HepG2 (cell line): Measurements from ENCODE around the gene LINC00237. TPM values are rescaled to one million over a fixed set of nuclear protein-coding genes. Genes with fewer than 3 reads are reported as not detected.
A peak's percentile ranks its signal among the peaks of the same experiment; 100 is the strongest.

Experiments used
- ARID5B ChIP-seq: IDR thresholded peaks from 2 replicates; pipeline ENCODE4 v1.4.0; 2020; ENCODE audit warnings: mild to moderate bottlenecking, missing genetic modification reagents
- CENPX ChIP-seq: sonication (generic); formaldehyde crosslinking; IDR thresholded peaks from 2 replicates; pipeline ENCODE4 v1.9.0; 2021; ENCODE audit warnings: mild to moderate bottlenecking, missing genetic modification reagents, moderate library complexity
- KDM1A ChIP-seq: IDR thresholded peaks from 2 replicates; pipeline ENCODE4 v1.6.1; 2016; ENCODE audit warnings: missing compliant biosample characterization
- KLF6 ChIP-seq: IDR thresholded peaks from 2 replicates; pipeline ENCODE4 v1.8.0; 2016; ENCODE audit warnings: missing biosample characterization, missing genetic modification reagents
- POLR2A ChIP-seq, 2 experiments: IDR thresholded peaks; 2 replicates each; pipeline ENCODE4 v1.6.1; 2011; ENCODE audit warnings: low read depth in 2 of 2, low read length in 2 of 2, mild to moderate bottlenecking in 1 of 2, moderate library complexity in 1 of 2; ENCODE audit not compliant: insufficient read depth in 1 of 2
- RFX1 ChIP-seq: fragments of 450-650 bp; IDR thresholded peaks from 2 replicates; pipeline ENCODE4 v1.6.1; 2017
- SCMH1 ChIP-seq: sonication (generic); formaldehyde crosslinking; IDR thresholded peaks from 2 replicates; pipeline ENCODE4 v1.9.0; 2021; ENCODE audit warnings: missing genetic modification reagents, mild to moderate bottlenecking, borderline replicate concordance
- SOX5 ChIP-seq: IDR thresholded peaks from 2 replicates; pipeline ENCODE4 v1.6.1; 2016; ENCODE audit warnings: borderline replicate concordance
- SPEN ChIP-seq: sonication (generic); formaldehyde crosslinking; IDR thresholded peaks from 2 replicates; pipeline ENCODE4 v1.5.1; 2020; ENCODE audit warnings: low read depth, mild to moderate bottlenecking, missing genetic modification reagents
- ZBED4 ChIP-seq: sonication (generic); formaldehyde crosslinking; IDR thresholded peaks from 2 replicates; pipeline ENCODE4 v1.4.0; 2020; ENCODE audit warnings: missing genetic modification reagents, borderline replicate concordance
- ZFP36L2 ChIP-seq: sonication (generic); formaldehyde crosslinking; IDR thresholded peaks from 2 replicates; pipeline ENCODE4 v1.4.0; 2020; ENCODE audit warnings: missing genetic modification reagents
- ZNF318 ChIP-seq: sonication (generic); formaldehyde crosslinking; IDR thresholded peaks from 2 replicates; pipeline ENCODE4 v1.4.0; 2020; ENCODE audit warnings: mild to moderate bottlenecking, missing genetic modification reagents
- ZNF468 ChIP-seq: sonication (generic); formaldehyde crosslinking; IDR thresholded peaks from 2 replicates; pipeline ENCODE4 v1.8.0; 2022; ENCODE audit warnings: mild to moderate bottlenecking, moderate library complexity, missing genetic modification reagents
- ZNF644 ChIP-seq: IDR thresholded peaks from 2 replicates; pipeline ENCODE4 v1.6.1; 2016; ENCODE audit warnings: low read depth
- polyA plus RNA-seq, 8 experiments: library from polyadenylated mRNA; depleted of rRNA in 3 of 8; stranded (reverse) in 7 of 8; unstranded in 1 of 8; fragments of >200 nt; fragmentation: Illumina TruSeq in 4 of 8; extraction: Trizol in 4 of 8; gene quantifications; 2 replicates each; pipeline versions ENCODE4 v1.2.1 to v1.2.3, GENCODE V29; 2011 to 2016; ENCODE audit warnings: low read depth in 4 of 8, missing spikeins in 1 of 8, mixed read lengths in 1 of 8; ENCODE audit not compliant: insufficient read depth in 1 of 8
- total RNA-seq, 5 experiments: library from RNA; depleted of rRNA; stranded (reverse); fragments of >200 nt; fragmentation: Illumina TruSeq; extraction: Trizol; gene quantifications; 2 replicates each; pipeline ENCODE4 v1.2.3, GENCODE V29; 2016; ENCODE audit warnings: low read depth in 1 of 5

LINC00237 gene
- total and polyA plus RNA-seq, 2 of the 13 experiments (the other 11 are each of a cell fraction or from before 2014, with no cell fraction given): not detected

DNA sequence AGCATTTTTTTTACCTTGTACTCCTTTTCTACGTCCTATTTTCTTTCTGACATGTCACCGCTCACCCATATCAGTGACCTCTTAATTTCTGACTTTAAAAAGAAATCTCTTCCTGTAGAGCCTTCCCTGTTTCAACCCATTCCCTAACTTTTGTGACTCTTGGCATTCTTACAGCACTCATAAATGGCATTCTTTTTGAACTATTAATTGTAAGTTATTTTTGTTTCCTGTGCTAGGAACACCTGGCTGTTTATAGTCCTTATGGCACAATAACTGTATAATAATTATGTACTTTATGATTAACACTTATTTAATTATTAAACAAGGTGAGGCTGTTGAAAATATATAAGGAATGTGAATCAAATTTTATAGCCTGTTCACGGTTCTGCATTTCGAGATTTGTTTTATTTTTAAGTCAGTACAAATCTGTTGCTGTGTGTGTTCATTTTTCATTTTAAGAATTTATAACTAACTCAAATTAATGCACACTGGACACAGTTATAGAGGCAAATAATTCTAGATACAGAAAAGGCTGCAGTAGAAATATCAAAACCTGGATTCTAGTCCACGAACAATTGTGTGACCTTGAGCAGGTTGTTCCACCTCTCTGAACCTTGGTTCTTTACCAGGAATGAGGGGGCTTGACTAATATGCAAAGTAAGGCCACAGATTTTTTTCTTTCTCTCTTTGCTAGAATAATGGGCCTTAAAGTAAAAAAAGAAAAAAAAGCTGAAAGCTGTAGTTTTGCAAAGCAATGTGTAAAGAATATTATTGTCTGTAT is 21.2 kb upstream of the LINC00237 start (continued):
- TF ChIP-seq ZNF318 (CRISPR knock-in tag): no peak
- TF ChIP-seq ZBED4 (CRISPR knock-in tag): no peak
- peak in 1 of 2 experiments; percentile 63; a peak in 1 of 4 replicates for TF ChIP-seq POLR2A (IDR thresholded peaks at IDR 0.05; ENCODE audit: insufficient read depth in 1 of 2, low read depth in 2 of 2, low read length in 2 of 2)
- no peak for TF ChIP-seq ZFP36L2
- no peak for TF ChIP-seq SPEN (CRISPR knock-in tag)
- TF ChIP-seq CENPX (CRISPR knock-in tag): no peak
- TF ChIP-seq ZNF644 (CRISPR knock-in tag): no peak
- TF ChIP-seq ZNF468: no peak
- TF ChIP-seq KDM1A (CRISPR knock-in tag): 0 out of 2 replicates have a peak, but pooled peaks have one; percentile 21
- peak; percentile 29; the same call in 1 of the 2 replicates for TF ChIP-seq ARID5B (CRISPR knock-in tag)
- TF ChIP-seq KLF6 (CRISPR knock-in tag): no peak
- TF ChIP-seq SCMH1 (CRISPR knock-in tag): no peak
- 0 out of 2 replicates have a peak, but pooled peaks have one; percentile 30 for TF ChIP-seq SOX5 (CRISPR knock-in tag)
- no peak for TF ChIP-seq RFX1
